ENCODE data around the gene PRKAB1. TPM values are rescaled to one million over a fixed set of nuclear protein-coding genes. Genes with fewer than 3 reads are reported as not detected.

PRKAB1 gene
- total and polyA plus RNA-seq, 2 experiments from 2014 or later, result 35.8 to 184 TPM

- Histone ChIP-seq H3K9me3 (ENCODE audit: low read depth) (no peaks in the 10 kb centered on the region), H3K27ac (no peak overlapping the region), H3K27me3 (peaks cover 11% of the 10 kb centered on the region), H3K4me1 (ENCODE audit: low read depth) (peaks cover 4% of the 10 kb centered on the region), H3K4me3 (no peak overlapping the region), H3K36me3 (no peaks in the 10 kb centered on the region)
- TF ChIP-seq CTCF (IDR thresholded peaks at IDR 0.05; ENCODE audit: low read depth, low read length), result no peak
- no peak for DNase-seq (ENCODE audit: low read depth in 1 of 2, low spot score in 1 of 2)
These were observed 2.6 kb upstream of the PRKAB1 start for GRCh38 chr12:119665164-119665929.

GRCh38 chr12:119666226-119666795 is 1.6 kb upstream of the PRKAB1 start:
- no peak overlapping the region for H3K27ac ChIP-seq
- DNase-seq (ENCODE audit: low read depth in 1 of 2, low spot score in 1 of 2), result no peak
- no peaks in the 10 kb centered on the region for H3K36me3 ChIP-seq

GRCh38 chr12:119666900-119667576 is 895 bp upstream of the PRKAB1 start:
- Histone ChIP-seq H3K4me3 (peak overlapping the region; percentile 9), H3K4me1 (ENCODE audit: low read depth) (peaks cover 4% of the 10 kb centered on the region), H3K27me3 (peaks cover 5% of the 10 kb centered on the region), H3K27ac (no peak overlapping the region), H3K36me3 (peaks cover 6% of the 10 kb centered on the region), H3K9me3 (ENCODE audit: low read depth) (no peaks in the 10 kb centered on the region)
- DNase-seq (ENCODE audit: low read depth in 1 of 2, low spot score in 1 of 2), result no peak
- TF ChIP-seq CTCF (IDR thresholded peaks at IDR 0.05; ENCODE audit: low read depth, low read length), result no peak

More at GRCh38 chr12:119666226-119666795, 1.6 kb upstream of the PRKAB1 start:
- no peak overlapping the region for H3K4me3 ChIP-seq
- H3K9me3 ChIP-seq (ENCODE audit: low read depth), result no peaks in the 10 kb centered on the region
- peaks cover 8% of the 10 kb centered on the region for H3K27me3 ChIP-seq
- H3K4me1 ChIP-seq (ENCODE audit: low read depth), result peaks cover 4% of the 10 kb centered on the region
- no peak for TF ChIP-seq CTCF (IDR thresholded peaks at IDR 0.05; ENCODE audit: low read depth, low read length)

- Histone ChIP-seq H3K36me3 (peaks cover 18% of the 10 kb centered on the region), H3K27ac (peak overlapping the region; percentile 84), H3K9me3 (ENCODE audit: low read depth) (no peaks in the 10 kb centered on the region), H3K4me3 (peak overlapping the region; percentile 84), H3K4me1 (ENCODE audit: low read depth) (peaks cover 4% of the 10 kb centered on the region), H3K27me3 (no peaks in the 10 kb centered on the region)
- TF ChIP-seq CTCF (IDR thresholded peaks at IDR 0.05; ENCODE audit: low read depth, low read length), result no peak
- no peak for DNase-seq (ENCODE audit: low read depth in 1 of 2, low spot score in 1 of 2)
These were observed 450 bp downstream of the PRKAB1 start for GRCh38 chr12:119668324-119668841.

GRCh38 chr12:119669744-119670472 is 2.0 kb downstream of the PRKAB1 start:
- DNase-seq (ENCODE audit: low read depth in 1 of 2, low spot score in 1 of 2), result no peak
- H3K4me1 ChIP-seq (ENCODE audit: low read depth), result peaks cover 4% of the 10 kb centered on the region
- H3K36me3 ChIP-seq, result peaks cover 32% of the 10 kb centered on the region
- no peak for TF ChIP-seq CTCF (IDR thresholded peaks at IDR 0.05; ENCODE audit: low read depth, low read length)
- no peak overlapping the region for H3K27ac ChIP-seq
- no peaks in the 10 kb centered on the region for H3K27me3 ChIP-seq
- no peaks in the 10 kb centered on the region for H3K9me3 ChIP-seq (ENCODE audit: low read depth)
- no peak overlapping the region for H3K4me3 ChIP-seq
